NCI-H748 treated with DMSO at 0.1 percent for 48 hours (cell line): ENCODE measurements around the gene CTCFL.
"Not testable (repeated sequence)": the region's sequence is repeated elsewhere in the genome, so short reads cannot be mapped to it uniquely, and the experiment has no call there.

ENCODE experiments used
- DNase-seq: peaks from one replicate; lab custom pipeline; 2025; lab: John Stamatoyannopoulos, UW

Gene CTCFL

DNA sequence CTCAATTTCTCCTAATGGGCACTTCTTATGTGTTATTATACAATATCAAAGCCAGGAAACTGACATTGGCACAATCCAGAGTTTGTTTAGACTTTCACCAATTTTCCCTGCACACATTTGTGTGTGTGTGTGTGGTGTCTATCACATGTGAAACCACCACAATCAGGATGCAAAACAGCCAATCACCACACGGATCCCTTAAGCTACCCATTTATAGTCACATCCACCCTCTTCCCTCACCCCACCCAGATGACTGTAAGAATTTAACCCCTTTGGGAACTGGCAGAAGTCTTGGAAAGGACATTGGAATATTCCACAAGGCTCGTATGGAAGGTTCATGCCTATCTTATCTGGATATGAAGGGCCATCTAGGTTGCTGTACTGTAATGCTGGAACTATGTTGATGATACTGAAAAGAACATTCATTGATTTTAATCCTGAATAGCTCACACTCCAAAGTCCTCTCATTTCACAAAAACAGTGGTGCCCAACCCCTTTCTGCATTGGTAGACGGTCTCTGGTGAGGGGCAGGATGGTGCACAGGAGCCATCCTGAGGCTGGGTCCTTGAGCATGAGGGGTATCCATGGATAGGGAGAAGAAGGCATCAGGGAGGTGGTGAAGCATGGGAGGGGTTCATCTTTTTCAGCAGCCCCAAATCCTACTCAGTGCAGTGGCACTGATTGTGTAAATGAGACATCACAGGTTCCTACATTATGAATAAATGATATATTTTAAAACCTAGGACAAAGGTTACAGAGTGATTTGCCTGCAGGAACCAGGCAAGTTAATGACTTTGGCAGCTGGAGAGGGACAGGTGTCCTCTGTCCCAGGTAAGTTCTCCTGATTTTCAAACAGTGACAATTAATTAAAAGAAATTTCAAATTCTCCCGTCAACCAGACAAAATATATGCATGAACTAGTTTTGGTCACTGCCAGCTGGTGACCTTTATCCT lies 12.1 kb upstream of the CTCFL start:
- DNase-seq = no peak

- no peak for DNase-seq
These were observed 11.3 kb upstream of the CTCFL start for GRCh38 chr20:57536120-57536708.

DNA sequence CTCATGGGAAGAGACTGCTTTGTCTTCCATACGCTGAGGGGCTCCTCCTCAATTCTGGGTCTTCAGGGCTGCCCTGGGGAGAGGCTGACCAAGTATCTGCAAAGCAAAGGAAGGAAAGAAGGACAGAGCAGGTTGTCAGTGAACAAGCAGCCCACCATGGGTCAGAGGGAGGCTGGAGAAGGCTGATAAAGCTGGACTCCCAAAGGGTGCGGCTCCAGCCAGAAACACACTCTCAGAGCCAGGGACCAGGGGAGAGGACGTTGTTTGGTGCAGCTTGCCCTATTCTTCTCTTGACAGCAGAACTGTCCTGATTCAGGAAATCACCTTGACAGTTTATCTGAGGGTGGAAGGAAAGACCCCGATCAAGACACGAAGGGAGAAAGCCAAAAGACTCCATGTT lies 10.4 kb upstream of the CTCFL start:
- no peak for DNase-seq

- DNase-seq = no peak
These were observed 7.2 kb upstream of the CTCFL start for GRCh38 chr20:57532104-57532503.

- no peak for DNase-seq
These were observed 5.5 kb upstream of the CTCFL start for GRCh38 chr20:57530327-57530981.

DNA sequence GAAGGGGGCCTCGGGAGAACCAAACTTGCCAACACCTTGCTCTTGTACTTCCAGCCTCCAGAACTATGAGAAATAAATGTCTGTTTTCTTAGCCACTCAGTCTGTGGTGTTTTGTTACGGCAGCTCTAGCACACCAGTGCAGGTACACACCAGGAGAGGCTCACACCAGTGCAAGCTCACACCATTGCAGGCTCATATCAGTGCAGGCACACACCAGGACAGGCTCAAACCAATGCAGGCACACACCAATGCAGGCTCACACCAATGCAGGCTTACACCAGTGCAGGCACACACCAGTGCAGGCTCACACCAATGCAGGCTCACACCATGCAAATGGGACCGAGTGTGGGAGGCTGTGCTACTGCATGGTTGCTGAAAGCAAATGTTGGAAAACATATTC lies 4.9 kb upstream of the CTCFL start:
- DNase-seq = no peak

DNA sequence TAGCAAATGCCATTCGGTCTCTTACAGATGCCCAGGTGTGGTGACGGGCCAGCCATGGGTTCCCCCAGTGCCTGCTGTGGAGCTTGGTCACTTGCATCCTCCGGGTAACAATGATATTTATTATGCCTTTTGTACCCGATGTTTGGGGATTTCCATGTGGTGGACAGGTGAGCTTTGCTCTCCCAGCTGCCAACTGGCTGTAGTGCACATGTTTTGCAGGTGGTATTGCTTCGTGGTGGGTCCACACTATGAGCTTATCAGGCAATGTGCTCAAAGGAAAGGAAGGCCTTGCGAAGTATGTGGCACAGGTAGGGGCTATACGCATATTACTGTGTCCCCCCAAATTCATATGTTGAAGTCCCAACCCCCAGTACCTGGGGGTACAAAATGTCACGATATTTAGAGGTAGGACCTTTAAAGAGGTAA lies 4.2 kb upstream of the CTCFL start:
- DNase-seq = no peak

DNA sequence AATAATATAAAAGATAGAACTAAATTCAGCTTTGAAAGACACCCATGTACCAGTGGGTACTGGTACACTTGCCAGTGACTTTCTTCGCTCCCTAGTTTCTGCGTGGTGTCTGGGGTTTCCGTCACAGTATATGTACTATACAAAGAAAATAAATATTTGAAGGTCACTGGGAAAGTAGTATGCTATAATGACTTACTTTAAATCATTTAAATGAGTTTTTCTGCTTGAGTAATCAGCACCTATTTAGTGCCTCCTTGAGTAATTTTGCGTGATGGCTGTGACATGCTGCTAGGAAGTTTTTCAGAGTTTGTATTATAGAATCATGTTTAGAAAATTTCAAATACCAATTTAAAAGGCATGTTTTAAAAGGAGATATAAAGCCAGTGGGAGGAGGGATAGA lies 3.2 kb upstream of the CTCFL start:
- no peak for DNase-seq

DNA sequence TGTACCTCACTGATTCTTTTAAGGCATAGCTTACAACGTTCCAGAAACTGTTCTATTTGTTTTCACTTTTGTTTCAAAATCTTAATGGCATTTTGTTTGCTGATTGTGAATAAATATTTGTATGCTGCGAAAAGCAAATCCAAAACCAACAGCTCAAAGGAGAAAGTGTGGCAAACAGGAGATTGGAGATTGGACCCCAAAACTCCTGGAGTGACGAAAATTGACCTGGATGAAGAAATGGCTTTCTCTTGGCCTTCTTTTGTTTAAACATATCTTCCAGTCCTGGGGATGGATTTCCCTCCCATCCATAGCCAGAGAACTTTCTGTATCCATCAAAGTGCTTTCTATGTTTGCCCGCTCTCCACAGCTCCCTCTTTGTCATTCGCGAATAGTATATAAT lies 2.8 kb upstream of the CTCFL start:
- DNase-seq = no peak

DNA sequence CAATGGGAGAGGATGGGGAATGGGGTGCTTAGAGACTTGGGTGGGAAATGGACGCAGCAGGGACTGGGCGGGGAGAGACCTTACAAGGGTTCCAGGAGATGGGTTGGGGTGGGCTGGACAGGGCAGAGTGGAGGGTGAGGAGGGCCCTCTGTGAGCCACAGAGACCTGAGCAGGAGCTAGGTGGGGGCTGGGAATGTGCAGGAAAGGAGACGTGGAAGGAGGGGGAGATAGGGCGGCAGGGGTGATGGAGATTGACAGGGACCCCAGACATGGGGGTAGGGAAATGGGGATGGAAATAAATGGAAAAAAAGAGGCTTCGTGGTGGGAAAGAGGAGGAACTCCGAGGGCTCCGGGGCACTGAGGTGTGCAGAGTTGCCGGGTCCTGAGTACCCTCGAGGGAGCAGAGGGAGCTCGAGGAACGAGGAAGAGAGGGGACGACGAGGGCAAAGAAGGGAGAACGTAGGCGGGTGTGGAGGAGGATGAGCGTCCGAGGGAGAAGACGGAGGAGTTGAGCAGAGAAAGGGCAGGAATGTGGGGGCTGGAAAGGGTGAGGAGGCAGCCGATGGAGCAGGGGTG lies 2.0 kb upstream of the CTCFL start:
- DNase-seq = no peak

GRCh38 chr20:57526087-57526884 lies 1.3 kb upstream of the CTCFL start:
- DNase-seq = no peak

DNA sequence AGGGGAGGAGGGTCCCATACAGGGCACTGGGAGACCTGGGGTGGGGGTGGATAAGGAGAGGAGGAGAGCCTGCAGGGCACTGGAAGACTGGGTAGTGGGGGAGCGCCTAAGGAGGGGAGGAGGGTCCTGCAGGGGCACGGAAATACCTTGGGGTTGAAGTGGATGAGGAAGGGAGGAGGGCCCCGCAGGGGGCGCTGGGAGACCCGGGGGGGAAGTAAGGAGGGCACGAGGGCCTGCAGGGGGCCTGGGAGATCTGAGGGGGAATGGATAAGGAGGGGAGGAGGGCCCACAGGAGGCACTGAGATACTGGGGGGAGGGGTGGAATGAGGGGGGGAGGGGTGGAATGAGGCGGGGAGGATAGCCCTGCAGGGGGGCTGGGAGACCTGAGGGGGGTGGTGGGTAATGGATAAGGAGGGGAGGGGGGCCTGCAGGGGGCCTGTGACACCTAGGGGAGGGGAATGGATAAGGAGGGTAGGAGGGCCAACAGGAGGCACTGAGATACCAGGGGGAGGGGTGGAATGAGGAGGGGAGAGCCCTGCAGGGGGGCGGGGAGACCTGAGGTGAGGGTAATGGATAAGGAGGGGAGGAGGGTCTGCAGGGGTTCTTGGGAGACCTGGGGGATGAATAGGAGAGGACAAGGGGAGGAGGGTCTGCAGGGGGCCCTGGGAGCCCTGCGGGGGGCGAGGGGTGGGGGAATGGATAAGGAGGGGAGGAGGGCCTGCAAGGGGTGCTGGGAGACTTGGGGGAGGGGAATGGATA lies 567 bp upstream of the CTCFL start:
- no peak for DNase-seq

- DNase-seq = no peak
These were observed 1.2 kb downstream of the CTCFL start for GRCh38 chr20:57523782-57524181.

GRCh38 chr20:57522380-57523140 lies 2.4 kb downstream of the CTCFL start:
- no peak for DNase-seq

DNA sequence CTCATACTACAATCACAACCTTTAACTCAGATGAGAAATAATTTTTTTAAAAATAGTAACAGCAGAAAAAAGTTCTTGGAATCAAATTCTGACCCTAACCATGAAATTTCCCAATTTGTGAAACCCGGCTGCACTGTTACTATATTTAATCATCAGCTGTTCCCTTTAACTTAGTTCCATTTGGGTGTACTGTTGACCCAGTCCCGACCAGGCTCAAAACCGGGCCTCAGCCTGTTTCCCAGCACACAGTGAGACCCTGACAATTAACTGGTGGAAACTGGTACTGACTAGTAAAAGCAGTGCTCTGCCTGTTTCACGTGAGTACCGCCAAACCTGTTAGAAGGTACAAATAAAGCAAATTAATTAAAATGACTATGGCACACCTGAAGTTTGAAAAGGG lies 7.0 kb downstream of the CTCFL start:
- no peak for DNase-seq

DNA sequence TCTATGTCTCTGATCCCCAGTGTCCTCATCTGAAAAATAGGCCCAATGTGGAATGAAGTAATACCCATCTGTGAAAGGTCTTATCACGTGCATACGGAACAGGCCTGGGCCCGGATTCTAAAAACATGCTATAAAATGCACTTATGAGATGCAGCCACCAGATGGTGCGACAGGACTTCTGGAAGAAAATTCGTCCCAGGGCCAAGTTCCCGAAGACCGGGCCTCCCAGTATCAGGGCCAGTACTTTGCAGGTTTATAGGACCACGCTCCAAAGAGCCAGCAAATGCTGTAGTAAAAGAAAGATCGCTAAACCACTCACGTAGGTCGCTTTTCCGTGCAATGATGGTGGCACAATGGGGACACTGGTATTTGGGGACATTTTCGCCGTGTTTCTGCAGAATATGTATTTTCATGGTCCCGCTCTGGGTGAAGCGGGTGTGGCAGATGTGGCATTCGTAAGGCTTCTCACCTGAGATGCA lies 10.6 kb downstream of the CTCFL start:
- peak; percentile 16 for DNase-seq

DNA sequence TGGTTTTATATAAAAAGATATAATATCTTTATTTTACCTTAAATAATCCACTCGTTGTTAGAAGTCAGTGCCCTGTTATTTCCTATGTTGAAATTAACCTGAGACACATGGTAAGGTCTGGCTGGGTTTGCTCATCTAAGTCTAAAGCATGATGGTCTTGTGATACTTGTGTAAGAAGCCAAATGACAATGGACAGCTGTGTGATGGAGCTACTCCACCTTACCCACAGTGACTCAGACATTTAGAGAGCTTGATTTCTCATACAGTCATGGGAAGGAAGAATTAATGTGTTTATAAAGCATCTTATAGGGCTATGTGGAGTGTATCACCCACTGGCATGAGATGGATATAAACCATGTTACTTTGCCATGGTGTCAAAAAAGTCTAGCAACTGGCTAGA lies 11.7 kb downstream of the CTCFL start:
- no peak for DNase-seq

DNA sequence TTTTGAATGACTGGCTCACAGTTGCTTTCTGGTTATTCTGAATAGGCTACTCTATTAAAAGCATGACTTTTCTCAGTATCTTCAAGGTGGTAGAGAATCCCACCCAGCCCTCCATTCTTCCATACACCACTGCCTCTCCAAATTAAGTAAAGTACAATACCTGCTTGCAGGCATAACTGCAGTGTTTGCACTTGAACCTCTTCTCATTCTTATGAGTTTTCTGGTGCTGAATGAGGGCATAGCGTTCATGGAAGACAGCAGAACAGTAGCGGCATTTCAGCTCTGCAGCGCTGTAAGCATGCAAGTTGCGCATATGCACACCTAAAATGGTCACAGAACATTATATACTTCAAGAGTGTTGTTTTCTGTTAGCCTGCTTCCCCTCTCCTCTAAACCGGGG lies 12.5 kb downstream of the CTCFL start:
- no peak for DNase-seq

DNA sequence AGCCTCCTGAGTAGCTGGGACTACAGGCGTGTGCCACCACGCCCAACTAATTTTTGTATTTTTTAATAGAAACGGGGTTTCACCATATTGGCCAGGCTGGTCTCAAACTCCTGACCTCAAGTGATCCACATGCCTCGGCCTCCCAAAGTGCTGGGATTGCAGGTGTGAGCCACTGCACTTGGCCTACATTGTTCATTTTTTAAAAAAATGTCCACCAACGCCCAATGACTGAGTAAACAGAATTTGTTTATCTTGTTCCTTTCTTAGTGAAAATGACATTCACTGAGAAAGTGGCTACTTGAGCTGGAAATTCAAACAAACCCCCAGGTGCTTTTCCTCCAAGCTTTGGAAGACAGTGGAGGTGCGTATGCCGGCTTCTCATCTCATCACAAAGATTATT lies 13.2 kb downstream of the CTCFL start:
- not testable (repeated sequence) for DNase-seq

- no peak for DNase-seq
These were observed 15.2 kb downstream of the CTCFL start for GRCh38 chr20:57509665-57510237.
